ENCODE measurements around the gene ASCC1. TPM values are rescaled to one million over a fixed set of nuclear protein-coding genes. Genes with fewer than 3 reads are reported as not detected.
A peak's percentile ranks its signal among the peaks of the same experiment; 100 is the strongest.

Gene ASCC1
- polyA plus RNA-seq, 2 of the 4 experiments (the other 2 are of a cell fraction) = 56.5 to 82.3 TPM

- WGBS (ENCODE audit: missing lambda C conversion rate) = 63% methylated on average over 14 of the region's 14 CpGs
- H3K4me3 ChIP-seq = no peak overlapping the region
- no peaks in the 10 kb centered on the region for H3K9me3 ChIP-seq
- H3K27ac ChIP-seq = peak overlapping the region in 1 of 2 experiments; percentile 73; a peak in 2 of 6 replicates
- peak in 1 of 2 experiments; percentile 30; a peak in 3 of 6 replicates for ATAC-seq
- H3K4me1 ChIP-seq = peaks cover 31% of the 10 kb centered on the region
- H3K4me2 ChIP-seq = peak overlapping the region; percentile 3; the same call in 1 of the 3 replicates
- ChIA-PET POLR2A (no interaction called here), CTCF (interaction anchor here (1.4 kb wide), 1 partner anchor 33 kb away, joined by 4 read pairs; no protein-coding TSS in a partner anchor)
- TF ChIP-seq E2F6 (IDR thresholded peaks at IDR 0.05; ENCODE audit: borderline replicate concordance, low read depth) (no peak), HOXB5 (CRISPR knock-in tag; IDR thresholded peaks at IDR 0.05) (no peak), HDAC2 (IDR thresholded peaks at IDR 0.05) (no peak), JUN (IDR thresholded peaks at IDR 0.05) (no peak)
- peak in 1 of 2 experiments; percentile 43 for DNase-seq (ENCODE audit: low read depth in 1 of 2, low spot score in 1 of 2)
- no peak for FAIRE-seq
Observed at GRCh38 chr10:72081772-72082590, 134.1 kb downstream of the ASCC1 start.

GRCh38 chr10:72081210-72081609 lies 134.9 kb downstream of the ASCC1 start:
- TF ChIP-seq HES2 (IDR thresholded peaks at IDR 0.05) = no peak
- no peak overlapping the region for H3K4me3 ChIP-seq
- DNase-seq (ENCODE audit: low read depth in 1 of 2, low spot score in 1 of 2) = no peak
- H3K4me2 ChIP-seq = no peak overlapping the region
- WGBS (ENCODE audit: missing lambda C conversion rate) = 82% methylated on average over 9 of the region's 9 CpGs
- POLR2A ChIA-PET = no interaction called here
- no peaks in the 10 kb centered on the region for H3K9me3 ChIP-seq
- CTCF ChIA-PET = interaction anchor here (1.2 kb wide), 1 partner anchor 18 kb away, joined by 4 read pairs; no protein-coding TSS in a partner anchor
- FAIRE-seq = no peak
- peak in 1 of 2 experiments; percentile 5; a peak in 2 of 6 replicates for ATAC-seq
- H3K27ac ChIP-seq = peak overlapping the region in 1 of 2 experiments; percentile 73; a peak in 4 of 6 replicates
- H3K4me1 ChIP-seq = peaks cover 31% of the 10 kb centered on the region

GRCh38 chr10:72080042-72080975 lies 135.8 kb downstream of the ASCC1 start:
- H3K27ac ChIP-seq = peak overlapping the region; percentile 1 to 73; a peak in 4 of 6 replicates
- CTCF ChIA-PET = interaction anchor here (0.6 to 2.0 kb wide), 6 partner anchors 9 to 765 kb away, joined by 3 to 9 read pairs (median 4); no protein-coding TSS in a partner anchor
- H3K9me3 ChIP-seq = no peaks in the 10 kb centered on the region
- H3K4me3 ChIP-seq = no peak overlapping the region
- peaks cover 31% of the 10 kb centered on the region for H3K4me1 ChIP-seq
- POLR2A ChIA-PET = no interaction called here
- TF ChIP-seq HEYL (CRISPR knock-in tag; IDR thresholded peaks at IDR 0.05) = no peak
- no peak for TF ChIP-seq TFCP2L1 (CRISPR knock-in tag; IDR thresholded peaks at IDR 0.05)
- TF ChIP-seq NFE2L2 (conservative IDR thresholded peaks at IDR 0.05; ENCODE audit: low read length) = no peak
- TF ChIP-seq POLR2A (IDR thresholded peaks at IDR 0.05; ENCODE audit: low read length) = no peak
- no peak for TF ChIP-seq ELK1 (IDR thresholded peaks at IDR 0.05; ENCODE audit: low read depth, low read length)
- TF ChIP-seq HMGXB4 (CRISPR knock-in tag; IDR thresholded peaks at IDR 0.05; ENCODE audit: borderline replicate concordance) = no peak
- TF ChIP-seq EHF (CRISPR knock-in tag; IDR thresholded peaks at IDR 0.05) = no peak
- no peak for TF ChIP-seq NR3C1 (IDR thresholded peaks at IDR 0.05)
- no peak for TF ChIP-seq ATOH8 (CRISPR knock-in tag; IDR thresholded peaks at IDR 0.05; ENCODE audit: low read depth)
- no peak for TF ChIP-seq EHMT2 (IDR thresholded peaks at IDR 0.05; ENCODE audit: low read depth)
- TF ChIP-seq CEBPB (IDR thresholded peaks at IDR 0.05) = no peak
- TF ChIP-seq MAFK (IDR thresholded peaks at IDR 0.05; ENCODE audit: partially characterized antibody) = no peak
- TF ChIP-seq REST (IDR thresholded peaks at IDR 0.05) = no peak
- WGBS (ENCODE audit: missing lambda C conversion rate) = 76% methylated on average over 8 of the region's 14 CpGs
- peak in 1 of 2 experiments; percentile 73 for DNase-seq (ENCODE audit: low read depth in 1 of 2, low spot score in 1 of 2)
- peak overlapping the region; percentile 14; the same call in 1 of the 3 replicates for H3K4me2 ChIP-seq
- FAIRE-seq = no peak
- ATAC-seq = peak in 1 of 2 experiments; percentile 69; a peak in 3 of 6 replicates
